H1 (cell line): ENCODE measurements around the gene SYNDIG1. TPM values are rescaled to one million over a fixed set of nuclear protein-coding genes. Genes with fewer than 3 reads are reported as not detected.

Experiments used
- CTCF ChIA-PET: fragments of 300-600 bp; sonication (Branson Sonifier 250); formaldehyde crosslinking; loops from one replicate; lab custom pipeline; 2021; ENCODE audit not compliant: partially characterized antibody; lab: Charles Lee
- POLR2A ChIA-PET: fragments of 300-600 bp; sonication (Branson Sonifier 250); formaldehyde crosslinking; loops from one replicate; lab custom pipeline; 2021; ENCODE audit warnings: inconsistent platforms; ENCODE audit not compliant: partially characterized antibody; lab: Charles Lee
- DNase-seq, 2 experiments: peaks; one replicate each; pipeline versions ENCODE4 v3.0.0 to v3.0.0-alpha.2; 2010 to 2022; ENCODE audit warnings: low spot score in 2 of 2, low read depth in 1 of 2, mixed read lengths in 1 of 2
- FAIRE-seq: peaks from 2 replicates; lab custom pipeline; 2011; peaks lifted over from hg19 to GRCh38; lab: Jason Lieb, UNC
- H2AFZ ChIP-seq: 2 replicates; pipeline ENCODE4 v1.8.1; 2012; ENCODE audit warnings: low read length, inconsistent platforms
- H2AK5ac ChIP-seq: 2 replicates; pipeline ENCODE4 v1.6.1; 2013; ENCODE audit warnings: low read depth, low read length
- H2BK120ac ChIP-seq: replicated peaks from 2 replicates; pipeline ENCODE3; 2013; ENCODE audit warnings: low read depth, low read length, inconsistent platforms
- H2BK12ac ChIP-seq: 2 replicates; pipeline ENCODE4 v1.6.1; 2013; ENCODE audit warnings: low read depth, low read length
- H2BK15ac ChIP-seq: 2 replicates; pipeline ENCODE4 v1.6.1; 2013; ENCODE audit warnings: low read length
- H2BK20ac ChIP-seq: 2 replicates; pipeline ENCODE4 v1.6.1; 2013; ENCODE audit warnings: low read length
- H2BK5ac ChIP-seq: 2 replicates; pipeline ENCODE4 v1.6.1; 2013; ENCODE audit warnings: low read depth, low read length
- H3K14ac ChIP-seq: 2 replicates; pipeline ENCODE4 v1.6.1; 2013; ENCODE audit warnings: inconsistent platforms; ENCODE audit not compliant: insufficient read length
- H3K18ac ChIP-seq: 2 replicates; pipeline ENCODE4 v1.6.1; 2013; ENCODE audit warnings: low read length; ENCODE audit errors: extremely low read depth
- H3K23ac ChIP-seq: 2 replicates; pipeline ENCODE4 v1.6.1; 2013; ENCODE audit warnings: inconsistent platforms; ENCODE audit not compliant: insufficient read length
- H3K23me2 ChIP-seq: 2 replicates; pipeline ENCODE4 v1.6.1; 2013; ENCODE audit warnings: low read depth, low read length
- H3K27ac ChIP-seq: 2 replicates; pipeline ENCODE4 v1.6.1; 2011; ENCODE audit warnings: low read depth, low read length, inconsistent platforms
- H3K27me3 ChIP-seq, 4 experiments: replicated peaks in 1 of 4; 1 replicate in 1 of 4; 2 replicates in 3 of 4; pipeline versions ENCODE4 v1.6.1 to v1.8.1; 2011 to 2013; ENCODE audit warnings: low read length in 3 of 4, mild to moderate bottlenecking in 3 of 4, inconsistent platforms in 2 of 4, mixed read lengths in 2 of 4, moderate library complexity in 1 of 4; ENCODE audit not compliant: control insufficient read depth in 3 of 4, insufficient read depth in 3 of 4; ENCODE audit errors: extremely low read depth in 1 of 4
- H3K36me3 ChIP-seq, 4 experiments: 2 replicates each; pipeline versions ENCODE4 v1.6.1 to v1.8.1; 2011 to 2013; ENCODE audit warnings: mild to moderate bottlenecking in 4 of 4, low read length in 3 of 4, moderate library complexity in 2 of 4, control low read depth in 1 of 4, inconsistent platforms in 1 of 4; ENCODE audit not compliant: insufficient read depth in 4 of 4, control insufficient read depth in 2 of 4
- H3K4ac ChIP-seq: replicated peaks from 2 replicates; pipeline ENCODE3; 2013; ENCODE audit warnings: low read length, low read depth, mixed read lengths, inconsistent platforms; ENCODE audit not compliant: insufficient read length
- H3K4me1 ChIP-seq, 4 experiments: replicated peaks in 1 of 4; 1 replicate in 1 of 4; 2 replicates in 3 of 4; pipeline versions ENCODE4 v1.6.1 to v1.8.1; 2011 to 2013; ENCODE audit warnings: low read length in 3 of 4, inconsistent platforms in 2 of 4, mixed read lengths in 1 of 4; ENCODE audit not compliant: insufficient read depth in 4 of 4, control insufficient read depth in 3 of 4
- H3K4me2 ChIP-seq, 2 experiments: 2 replicates each; pipeline versions ENCODE4 v1.6.1 to v1.8.1; 2011 to 2013; ENCODE audit warnings: low read depth in 2 of 2, low read length in 2 of 2, control low read depth in 1 of 2, inconsistent platforms in 1 of 2, mild to moderate bottlenecking in 1 of 2; ENCODE audit not compliant: insufficient read depth in 1 of 2
- H3K4me3 ChIP-seq, 4 experiments: fragments of 200-600, 300-600 bp in 1 of 4; sonication (generic), shearing (Covaris generic), sonication (Bioruptor Twin) in 1 of 4; 2 replicates each; pipeline versions ENCODE4 v1.5.1 to v1.8.1; 2011 to 2016; ENCODE audit warnings: low read length in 4 of 4, low read depth in 3 of 4, control low read depth in 2 of 4, inconsistent platforms in 2 of 4, mild to moderate bottlenecking in 2 of 4, mixed read lengths in 1 of 4, moderate library complexity in 1 of 4; ENCODE audit not compliant: insufficient read depth in 2 of 4; ENCODE audit errors: extremely low read depth in 1 of 4
- H3K56ac ChIP-seq: replicated peaks from 2 replicates; pipeline ENCODE3; 2013; ENCODE audit warnings: low read depth, mild to moderate bottlenecking, mixed read lengths, low read length, inconsistent platforms; ENCODE audit not compliant: insufficient read length
- H3K79me1 ChIP-seq: 2 replicates; pipeline ENCODE4 v1.6.1; 2013; ENCODE audit warnings: low read depth, low read length, control low read depth
- H3K79me2 ChIP-seq, 2 experiments: 2 replicates each; pipeline versions ENCODE4 v1.6.1 to v1.8.1; 2012 to 2013; ENCODE audit warnings: low read length in 2 of 2, mild to moderate bottlenecking in 2 of 2, inconsistent platforms in 1 of 2; ENCODE audit not compliant: insufficient read depth in 2 of 2, control insufficient read depth in 1 of 2
- H3K9ac ChIP-seq, 4 experiments: replicated peaks in 1 of 4; 1 replicate in 1 of 4; 2 replicates in 3 of 4; pipeline versions ENCODE4 v1.6.1 to v1.8.1; 2011 to 2013; ENCODE audit warnings: low read depth in 3 of 4, low read length in 3 of 4, control low read depth in 2 of 4, mild to moderate bottlenecking in 2 of 4, moderate library complexity in 2 of 4, inconsistent platforms in 1 of 4; ENCODE audit errors: extremely low read depth in 1 of 4
- H3K9me3 ChIP-seq, 2 experiments: 2 replicates each; pipeline versions ENCODE4 v1.6.1 to v1.8.1; 2012 to 2013; ENCODE audit warnings: mild to moderate bottlenecking in 2 of 2, moderate library complexity in 2 of 2, control low read depth in 1 of 2, inconsistent platforms in 1 of 2, low read depth in 1 of 2, low read length in 1 of 2, mixed read lengths in 1 of 2; ENCODE audit not compliant: insufficient read depth in 2 of 2
- H4K20me1 ChIP-seq, 2 experiments: replicated peaks in 1 of 2; 2 replicates each; pipeline versions ENCODE3 to v1.8.1; 2011 to 2013; ENCODE audit warnings: inconsistent platforms in 2 of 2, low read length in 2 of 2, mild to moderate bottlenecking in 1 of 2; ENCODE audit not compliant: insufficient read depth in 2 of 2, control insufficient read depth in 1 of 2
- H4K5ac ChIP-seq: 2 replicates; pipeline ENCODE4 v1.6.1; 2013; ENCODE audit warnings: low read length, low read depth, mixed read lengths, inconsistent platforms; ENCODE audit not compliant: insufficient read length
- H4K8ac ChIP-seq: 2 replicates; pipeline ENCODE4 v1.8.0; 2013; ENCODE audit warnings: mild to moderate bottlenecking, moderate library complexity, low read length, inconsistent platforms; ENCODE audit not compliant: insufficient read depth; ENCODE audit errors: extremely low read depth
- H4K91ac ChIP-seq: replicated peaks from 2 replicates; pipeline ENCODE3; 2013; ENCODE audit warnings: low read length, mixed read lengths, inconsistent platforms; ENCODE audit not compliant: insufficient read length
- ASH2L ChIP-seq: fragments of 200-600, 300-600 bp; sonication (generic); IDR thresholded peaks from one replicate; pipeline ENCODE4 v1.7.1; 2017; ENCODE audit warnings: low read length
- BACH1 ChIP-seq: IDR thresholded peaks from 2 replicates; pipeline ENCODE4 v1.6.1; 2012; ENCODE audit warnings: low read length, improper control_type of control experiment
- BCL11A ChIP-seq, 2 experiments: IDR thresholded peaks; one replicate each; pipeline ENCODE4 v1.6.1; 2011; ENCODE audit warnings: low read depth in 2 of 2, low read length in 2 of 2, mild to moderate bottlenecking in 2 of 2
- CEBPB ChIP-seq: IDR thresholded peaks from 2 replicates; pipeline ENCODE4 v1.6.1; 2012; ENCODE audit warnings: low read depth, low read length
- GTF2F1 ChIP-seq: IDR thresholded peaks from 2 replicates; pipeline ENCODE4 v1.6.1; 2012; ENCODE audit warnings: low read depth, low read length, improper control_type of control experiment, borderline replicate concordance
- HDAC2 ChIP-seq, 2 experiments: fragments of 300-600 bp in 1 of 2; sonication (generic) in 1 of 2; IDR thresholded peaks; 2 replicates each; pipeline ENCODE4 v1.6.1; 2011 to 2012; ENCODE audit warnings: low read depth in 2 of 2, low read length in 2 of 2, mild to moderate bottlenecking in 2 of 2, moderate library complexity in 2 of 2, borderline replicate concordance in 1 of 2, inconsistent platforms in 1 of 2
- KDM4A ChIP-seq: IDR thresholded peaks from one replicate; pipeline ENCODE4 v1.7.1; 2012; ENCODE audit warnings: low read depth, mild to moderate bottlenecking, moderate library complexity, low read length, inconsistent platforms; ENCODE audit not compliant: severe bottlenecking
- POU5F1 ChIP-seq: IDR thresholded peaks from 2 replicates; pipeline ENCODE4 v1.6.1; 2011; ENCODE audit warnings: low read depth, mild to moderate bottlenecking, low read length, moderate library complexity
- RBBP5 ChIP-seq: IDR thresholded peaks from 2 replicates; pipeline ENCODE4 v1.7.1; 2012; ENCODE audit warnings: low read depth, mild to moderate bottlenecking, inconsistent platforms, low read length, moderate library complexity, borderline replicate concordance
- SAP30 ChIP-seq: fragments of 300-600 bp; sonication (generic); IDR thresholded peaks from 2 replicates; pipeline ENCODE4 v1.7.1; 2012; ENCODE audit warnings: low read length, moderate library complexity, mild to moderate bottlenecking, inconsistent platforms; ENCODE audit not compliant: insufficient read depth, insufficient replicate concordance
- SP4 ChIP-seq: IDR thresholded peaks from 2 replicates; pipeline ENCODE4 v1.6.1; 2012; ENCODE audit warnings: low read length, inconsistent platforms
- TAF1 ChIP-seq: IDR thresholded peaks from 2 replicates; pipeline ENCODE4 v1.6.1; 2011; ENCODE audit warnings: mild to moderate bottlenecking, low read depth, low read length
- TAF7 ChIP-seq: optimal IDR thresholded peaks from 2 replicates; pipeline ENCODE3; 2011; ENCODE audit warnings: low read depth, mild to moderate bottlenecking, inconsistent platforms, low read length, moderate library complexity, borderline replicate concordance
- TEAD4 ChIP-seq: IDR thresholded peaks from 2 replicates; pipeline ENCODE4 v1.6.1; 2012; ENCODE audit warnings: low read depth, low read length, inconsistent platforms, mixed read lengths
- WGBS, 2 experiments: shearing (Covaris generic) in 1 of 2; methylation state at CpG; one replicate each; pipeline versions ENCODE4 v1.1.6 to v1.1.7; 2013 to 2015; ENCODE audit warnings: low lambda C conversion rate in 2 of 2, mixed read lengths in 2 of 2, inconsistent platforms in 1 of 2, low coverage in 1 of 2, missing lambda C conversion rate in 1 of 2; ENCODE audit not compliant: insufficient replicate concordance in 2 of 2, insufficient coverage in 1 of 2, insufficient read length in 1 of 2; ENCODE audit errors: extremely low coverage in 1 of 2, missing lambda C conversion rate in 1 of 2; 5-methylcytosine and 5-hydroxymethylcytosine counted together
- polyA plus RNA-seq, 7 experiments: library from polyadenylated mRNA; depleted of rRNA in 3 of 7; stranded (reverse) in 5 of 7; unstranded in 2 of 7; fragments of >200 nt in 5 of 7; fragments of 200-250 nt in 2 of 7; gene quantifications; 1 replicate in 5 of 7; 2 replicates in 1 of 7; 4 replicates in 1 of 7; pipeline versions ENCODE4 v1.2.1 to v1.2.3, GENCODE V29; 2011 to 2013; ENCODE audit warnings: missing spikeins in 2 of 7, mixed read lengths in 2 of 7
- total RNA-seq: library from RNA; stranded (reverse); fragmentation: NEBNext Ultra II Directional; extraction: Animal tissue kit (Norgen Biotek cat#: 25700); gene quantifications from 2 replicates; pipeline ENCODE4 v1.2.1, GENCODE V29; 2021
- TF ChIP-seq, protein P1 (sequence below): IDR thresholded peaks from 2 replicates; pipeline ENCODE4 v1.6.1; 2012; ENCODE audit warnings: inconsistent platforms

The SYNDIG1 gene
- total and polyA plus RNA-seq, 2 of the 8 experiments (the other 6 are each of a cell fraction or from before 2014, with no cell fraction given) = 6.5 to 7.8 TPM

DNA sequence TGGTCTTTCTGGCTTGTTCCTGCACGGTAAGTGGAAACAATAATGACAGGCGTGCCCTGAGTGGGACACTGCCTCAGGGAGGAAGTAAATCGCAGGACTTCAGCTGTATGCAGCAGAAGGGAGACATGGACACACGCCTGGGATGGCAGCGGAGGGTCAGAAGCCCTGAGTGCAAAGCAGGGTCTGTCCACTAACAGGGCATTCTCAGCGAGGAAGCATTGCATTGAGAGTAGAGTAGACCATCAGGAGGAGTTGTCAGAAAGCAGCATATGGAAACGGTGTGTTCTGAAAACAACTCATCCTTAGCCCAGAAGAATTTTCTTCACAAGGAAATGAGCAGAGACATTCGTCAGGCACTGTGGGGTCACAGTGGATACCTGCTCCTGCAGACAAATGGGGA lies 134.0 kb downstream of the SYNDIG1 start:
- Histone ChIP-seq H2BK12ac (no peak overlapping the region), H3K23me2 (no peaks in the 10 kb centered on the region), H3K4me2 (no peak overlapping the region), H3K18ac (no peak overlapping the region), H3K4me3 (no peak overlapping the region), H4K20me1 (no peaks in the 10 kb centered on the region), H3K56ac (no peak overlapping the region), H3K4ac (no peak overlapping the region), H3K36me3 (no peaks in the 10 kb centered on the region), H3K27ac (no peak overlapping the region), H4K8ac (no peak overlapping the region), H3K4me1 (peaks cover 0 to 4% (median 1%) of the 10 kb centered on the region in 4 experiments; a peak in 1 of 7 replicates), H3K9ac (no peak overlapping the region), H3K79me1 (no peaks in the 10 kb centered on the region), H3K27me3 (no peaks in the 10 kb centered on the region), H3K9me3 (no peaks in the 10 kb centered on the region), H2BK20ac (no peak overlapping the region), H2BK15ac (no peak overlapping the region), H3K23ac (no peak overlapping the region), H2AK5ac (no peak overlapping the region), H4K91ac (no peak overlapping the region), H4K5ac (no peak overlapping the region), H2BK5ac (no peak overlapping the region), H2BK120ac (no peak overlapping the region), H3K79me2 (no peaks in the 10 kb centered on the region), H3K14ac (no peak overlapping the region), H2AFZ (no peak overlapping the region)
- CTCF ChIA-PET = no interaction called here
- POLR2A ChIA-PET = no interaction called here
- FAIRE-seq (no peak), DNase-seq (peak in 1 of 2 experiments; percentile 26)
- WGBS, 2 experiments = 95% methylated on average over 8 of the region's 8 CpGs; no CpG with 5 or more reads in 1 of the 2 experiments
- TF ChIP-seq BACH1 (no peak), KDM4A (no peak), HDAC2 (IDR thresholded peaks at IDR 0.05; ENCODE audit: borderline replicate concordance in 1 of 2, low read depth in 2 of 2, low read length in 2 of 2) (no peak), SAP30 (no peak), BCL11A (IDR thresholded peaks at IDR 0.05; ENCODE audit: low read depth in 2 of 2, low read length in 2 of 2) (no peak), TAF1 (no peak), RBBP5 (no peak), CEBPB (no peak), TAF7 (no peak), GTF2F1 (no peak), TEAD4 (no peak), ASH2L (no peak), POU5F1 (no peak), SP4 (no peak)
- TF ChIP-seq, protein P1, sequence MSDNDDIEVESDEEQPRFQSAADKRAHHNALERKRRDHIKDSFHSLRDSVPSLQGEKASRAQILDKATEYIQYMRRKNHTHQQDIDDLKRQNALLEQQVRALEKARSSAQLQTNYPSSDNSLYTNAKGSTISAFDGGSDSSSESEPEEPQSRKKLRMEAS = no peak
